ENCODE data around the gene TMEM163. TPM values are rescaled to one million over a fixed set of nuclear protein-coding genes. Genes with fewer than 3 reads are reported as not detected.

TMEM163 gene
- total and polyA plus RNA-seq, 2 of the 13 experiments (the other 11 are each of a cell fraction or from before 2014, with no cell fraction given), result 0.05 TPM; not detected in 1

DNA sequence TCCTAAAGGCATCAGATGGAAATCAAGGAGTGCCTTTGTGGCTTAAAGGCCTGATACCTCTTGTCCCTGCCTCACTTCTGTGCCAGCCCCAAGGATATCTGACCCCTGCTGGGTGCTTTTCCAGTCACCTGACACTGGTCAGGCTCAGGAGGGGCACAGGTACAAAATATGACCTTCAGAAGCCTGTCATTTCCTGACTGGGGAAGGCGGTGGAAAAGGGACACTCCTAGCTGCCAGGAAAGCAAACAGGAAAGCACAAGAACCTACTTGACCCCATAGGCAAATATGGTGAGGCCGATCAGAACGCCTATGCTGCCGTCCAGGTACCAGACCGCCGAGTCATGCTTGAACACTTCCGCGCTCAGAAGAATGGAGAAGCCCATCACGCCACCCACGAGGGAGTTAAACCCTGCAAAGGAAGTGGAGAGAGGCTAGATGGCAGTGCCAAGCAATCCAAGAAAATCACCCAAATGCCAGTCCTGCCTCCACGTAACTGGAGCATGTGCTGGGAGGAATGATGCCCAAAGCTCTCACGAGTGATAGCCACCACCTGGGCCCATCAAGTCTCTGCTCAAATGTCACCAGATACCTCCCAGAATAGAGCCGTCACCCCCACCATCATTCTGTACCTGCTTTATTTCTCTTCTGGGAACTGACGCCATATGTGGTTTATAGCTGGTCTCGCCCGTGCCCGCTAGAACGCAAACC, 260.9 kb downstream of the TMEM163 start (continued):
- TF ChIP-seq SKIL (CRISPR knock-in tag; IDR thresholded peaks at IDR 0.05; ENCODE audit: borderline replicate concordance), result no peak
- no peak for TF ChIP-seq ZBTB25 (CRISPR knock-in tag; IDR thresholded peaks at IDR 0.05)
- TF ChIP-seq CCAR2 (optimal IDR thresholded peaks at IDR 0.05; ENCODE audit: low read depth, low read length), result no peak
- TF ChIP-seq RFX5 (IDR thresholded peaks at IDR 0.05; ENCODE audit: low read depth, low read length), result no peak
- peak; percentile 46; the same call in 1 of the 2 replicates for TF ChIP-seq HDAC1 (CRISPR knock-in tag; IDR thresholded peaks at IDR 0.05)
- no peak for TF ChIP-seq LRRFIP1 (CRISPR knock-in tag; conservative IDR thresholded peaks at IDR 0.05)
- peak; percentile 31; the same call in 1 of the 2 replicates for TF ChIP-seq ZNF788 (CRISPR knock-in tag; IDR thresholded peaks at IDR 0.05; ENCODE audit: borderline replicate concordance)
- no peak for TF ChIP-seq ATF4 (CRISPR knock-in tag; IDR thresholded peaks at IDR 0.05)
- TF ChIP-seq MED1 (CRISPR knock-in tag; IDR thresholded peaks at IDR 0.05), result peak; percentile 85
- TF ChIP-seq, protein P1, sequence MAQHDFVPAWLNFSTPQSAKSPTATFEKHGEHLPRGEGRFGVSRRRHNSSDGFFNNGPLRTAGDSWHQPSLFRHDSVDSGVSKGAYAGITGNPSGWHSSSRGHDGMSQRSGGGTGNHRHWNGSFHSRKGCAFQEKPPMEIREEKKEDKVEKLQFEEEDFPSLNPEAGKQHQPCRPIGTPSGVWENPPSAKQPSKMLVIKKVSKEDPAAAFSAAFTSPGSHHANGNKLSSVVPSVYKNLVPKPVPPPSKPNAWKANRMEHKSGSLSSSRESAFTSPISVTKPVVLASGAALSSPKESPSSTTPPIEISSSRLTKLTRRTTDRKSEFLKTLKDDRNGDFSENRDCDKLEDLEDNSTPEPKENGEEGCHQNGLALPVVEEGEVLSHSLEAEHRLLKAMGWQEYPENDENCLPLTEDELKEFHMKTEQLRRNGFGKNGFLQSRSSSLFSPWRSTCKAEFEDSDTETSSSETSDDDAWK (CRISPR knock-in tag; IDR thresholded peaks at IDR 0.05), result no peak
- TF ChIP-seq POGK (CRISPR knock-in tag; conservative IDR thresholded peaks at IDR 0.05), result peak; percentile 68; the same call in 1 of the 2 replicates
- peak; percentile 56 for TF ChIP-seq HDAC2 (CRISPR knock-in tag; IDR thresholded peaks at IDR 0.05)
- TF ChIP-seq ZNF883 (CRISPR knock-in tag; IDR thresholded peaks at IDR 0.05; ENCODE audit: not compliant biosample characterization), result no peak
- peak; percentile 62; the same call in 1 of the 2 replicates for TF ChIP-seq NFE2L2 (IDR thresholded peaks at IDR 0.05; ENCODE audit: low read length)
- TF ChIP-seq FOXP1 (IDR thresholded peaks at IDR 0.05), result no peak
- 0 out of 2 replicates have a peak, but pooled peaks have one; percentile 22 for TF ChIP-seq FOXP1 (CRISPR knock-in tag; IDR thresholded peaks at IDR 0.05)
- TF ChIP-seq ZNF253 (CRISPR knock-in tag; IDR thresholded peaks at IDR 0.05; ENCODE audit: borderline replicate concordance), result no peak
- TF ChIP-seq GABPB1 (CRISPR knock-in tag; IDR thresholded peaks at IDR 0.05), result peak; percentile 45; the same call in 1 of the 2 replicates

All from HepG2 (cell line).